Measurements from ENCODE around the gene MED12L. TPM values are rescaled to one million over a fixed set of nuclear protein-coding genes. Genes with fewer than 3 reads are reported as not detected.

The MED12L gene
- total and polyA plus RNA-seq, 2 donors (not counting 1 experiment from before 2014, with no cell fraction given): 0.94 to 4.3 TPM

DNA sequence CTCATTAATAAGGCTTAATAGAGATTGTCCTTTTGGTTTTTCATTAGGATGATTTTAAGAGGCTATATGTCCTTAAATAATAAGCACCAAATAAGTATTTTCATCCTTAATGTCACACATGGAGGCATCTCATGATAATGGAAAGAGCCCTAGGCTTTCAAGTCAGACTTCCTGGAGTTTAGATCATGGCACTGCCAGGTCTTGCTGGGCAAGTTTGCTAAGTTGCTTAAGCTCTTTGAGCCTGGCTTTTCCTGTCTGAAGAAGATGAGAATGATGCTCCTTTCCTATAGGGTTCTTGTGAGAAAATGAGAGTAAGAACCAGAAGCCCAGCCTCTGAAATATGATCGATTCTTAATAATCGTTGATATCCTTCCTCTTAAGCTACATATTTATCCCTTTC, 322.5 kb downstream of the MED12L start:
- no peaks in the 10 kb centered on the region for H4K20me1 ChIP-seq (ENCODE audit: control insufficient read depth, extremely low read depth, insufficient read depth, low read length)
- no peak overlapping the region for H3K4me3 ChIP-seq (replicated peaks in 1 of 4; ENCODE audit: control extremely low read depth in 1 of 4, insufficient read depth in 1 of 4, low read depth in 3 of 4, low read length in 4 of 4)
- no peak overlapping the region for H3K4me2 ChIP-seq (ENCODE audit: extremely low read depth, insufficient read depth, low read length)
- no peak overlapping the region for H3K27ac ChIP-seq (ENCODE audit: insufficient read depth, low read length)
- H3K36me3 ChIP-seq (ENCODE audit: control insufficient read depth, insufficient read depth, low read length): no peaks in the 10 kb centered on the region
- no peaks in the 10 kb centered on the region for H3K79me2 ChIP-seq (ENCODE audit: control insufficient read depth, insufficient read depth, low read length)
- no peak overlapping the region for H2AFZ ChIP-seq (ENCODE audit: low read length)
- DNase-seq (ENCODE audit: low read depth in 2 of 2): no peak
- TF ChIP-seq, protein P1, sequence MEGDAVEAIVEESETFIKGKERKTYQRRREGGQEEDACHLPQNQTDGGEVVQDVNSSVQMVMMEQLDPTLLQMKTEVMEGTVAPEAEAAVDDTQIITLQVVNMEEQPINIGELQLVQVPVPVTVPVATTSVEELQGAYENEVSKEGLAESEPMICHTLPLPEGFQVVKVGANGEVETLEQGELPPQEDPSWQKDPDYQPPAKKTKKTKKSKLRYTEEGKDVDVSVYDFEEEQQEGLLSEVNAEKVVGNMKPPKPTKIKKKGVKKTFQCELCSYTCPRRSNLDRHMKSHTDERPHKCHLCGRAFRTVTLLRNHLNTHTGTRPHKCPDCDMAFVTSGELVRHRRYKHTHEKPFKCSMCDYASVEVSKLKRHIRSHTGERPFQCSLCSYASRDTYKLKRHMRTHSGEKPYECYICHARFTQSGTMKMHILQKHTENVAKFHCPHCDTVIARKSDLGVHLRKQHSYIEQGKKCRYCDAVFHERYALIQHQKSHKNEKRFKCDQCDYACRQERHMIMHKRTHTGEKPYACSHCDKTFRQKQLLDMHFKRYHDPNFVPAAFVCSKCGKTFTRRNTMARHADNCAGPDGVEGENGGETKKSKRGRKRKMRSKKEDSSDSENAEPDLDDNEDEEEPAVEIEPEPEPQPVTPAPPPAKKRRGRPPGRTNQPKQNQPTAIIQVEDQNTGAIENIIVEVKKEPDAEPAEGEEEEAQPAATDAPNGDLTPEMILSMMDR (conservative IDR thresholded peaks at IDR 0.05 in 1 of 2, IDR thresholded peaks at IDR 0.05 in 1 of 2; ENCODE audit: low read depth in 1 of 2, low read length in 2 of 2): no peak
- TF ChIP-seq EZH2 (IDR thresholded peaks at IDR 0.05; ENCODE audit: low read length, missing control alignments): no peak
- H3K9me3 ChIP-seq (ENCODE audit: control insufficient read depth, insufficient read depth, low read depth, low read length): no peaks in the 10 kb centered on the region
- H3K9ac ChIP-seq (ENCODE audit: insufficient read depth, low read length): no peak overlapping the region
- peaks cover 19% of the 10 kb centered on the region for H3K4me1 ChIP-seq (ENCODE audit: control insufficient read depth, extremely low read depth, insufficient read depth, low read length)
- no peaks in the 10 kb centered on the region for H3K27me3 ChIP-seq (ENCODE audit: control insufficient read depth, insufficient read depth, low read length)

DNA sequence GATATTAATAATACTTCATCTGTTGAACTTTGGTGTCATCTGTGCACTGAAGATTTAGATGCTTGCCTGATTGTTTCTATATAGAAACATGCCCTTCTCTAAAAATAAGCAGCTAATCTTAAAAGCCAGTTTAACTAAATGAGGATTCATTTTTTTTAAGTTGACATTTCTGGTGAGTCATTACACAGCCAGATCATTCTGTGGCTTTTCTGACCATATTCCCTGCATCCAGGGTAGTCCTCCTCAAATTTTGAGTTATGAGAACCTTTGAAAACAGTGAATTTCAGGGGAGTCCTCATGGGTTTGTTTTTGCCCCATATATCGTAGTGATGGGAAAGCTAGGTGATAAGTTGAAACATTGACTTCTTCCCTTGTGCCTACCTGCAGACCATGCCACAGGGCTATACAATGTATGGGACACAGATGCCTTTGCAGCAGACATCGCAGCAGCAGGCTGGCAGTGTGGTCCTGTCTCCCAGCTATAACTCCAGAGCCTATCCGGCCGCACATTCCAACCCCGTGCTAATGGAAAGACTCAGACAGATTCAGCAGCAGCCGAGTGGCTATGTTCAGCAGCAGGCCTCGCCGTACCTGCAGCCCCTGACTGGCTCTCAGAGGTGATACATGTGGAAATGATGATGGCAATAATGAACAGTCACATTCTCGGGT, 325.6 kb downstream of the MED12L start:
- Histone ChIP-seq H3K9ac (ENCODE audit: insufficient read depth, low read length) (no peak overlapping the region), H3K4me3 (replicated peaks in 1 of 4; ENCODE audit: control extremely low read depth in 1 of 4, insufficient read depth in 1 of 4, low read depth in 3 of 4, low read length in 4 of 4) (no peak overlapping the region), H3K4me2 (ENCODE audit: extremely low read depth, insufficient read depth, low read length) (no peak overlapping the region), H3K36me3 (ENCODE audit: control insufficient read depth, insufficient read depth, low read length) (no peaks in the 10 kb centered on the region), H3K27me3 (ENCODE audit: control insufficient read depth, insufficient read depth, low read length) (no peaks in the 10 kb centered on the region), H2AFZ (ENCODE audit: low read length) (no peak overlapping the region), H4K20me1 (ENCODE audit: control insufficient read depth, extremely low read depth, insufficient read depth, low read length) (no peaks in the 10 kb centered on the region), H3K27ac (ENCODE audit: insufficient read depth, low read length) (no peak overlapping the region), H3K4me1 (ENCODE audit: control insufficient read depth, extremely low read depth, insufficient read depth, low read length) (peaks cover 14% of the 10 kb centered on the region), H3K79me2 (ENCODE audit: control insufficient read depth, insufficient read depth, low read length) (no peaks in the 10 kb centered on the region), H3K9me3 (ENCODE audit: control insufficient read depth, insufficient read depth, low read depth, low read length) (no peaks in the 10 kb centered on the region)
- peak; percentile 32 to 74 for DNase-seq (ENCODE audit: low read depth in 2 of 2)
- TF ChIP-seq, protein P1 (conservative IDR thresholded peaks at IDR 0.05 in 1 of 2, IDR thresholded peaks at IDR 0.05 in 1 of 2; ENCODE audit: low read depth in 1 of 2, low read length in 2 of 2): no peak
- TF ChIP-seq EZH2 (IDR thresholded peaks at IDR 0.05; ENCODE audit: low read length, missing control alignments): no peak

DNA sequence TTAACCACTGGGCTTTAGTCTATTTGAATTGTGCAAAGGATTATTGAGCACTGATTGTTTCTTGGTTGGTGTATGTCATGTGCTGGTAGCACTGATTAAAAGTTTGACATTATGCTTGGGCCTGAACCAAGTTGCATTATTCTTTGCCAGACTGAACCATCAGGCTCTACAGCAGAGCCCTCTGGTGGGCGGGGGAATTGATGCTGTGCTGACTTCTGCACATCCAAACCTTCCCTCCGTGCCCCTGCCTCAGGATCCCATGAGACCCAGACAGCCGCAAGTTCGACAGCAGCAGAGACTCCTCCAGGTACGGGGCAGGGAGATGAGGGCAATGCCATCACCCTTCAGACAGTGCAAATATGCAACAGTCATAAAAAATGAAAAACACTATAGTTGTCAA, 327.5 kb downstream of the MED12L start:
- Histone ChIP-seq H2AFZ (ENCODE audit: low read length) (no peak overlapping the region), H3K4me2 (ENCODE audit: extremely low read depth, insufficient read depth, low read length) (no peak overlapping the region), H3K9ac (ENCODE audit: insufficient read depth, low read length) (no peak overlapping the region), H3K9me3 (ENCODE audit: control insufficient read depth, insufficient read depth, low read depth, low read length) (no peaks in the 10 kb centered on the region), H3K36me3 (ENCODE audit: control insufficient read depth, insufficient read depth, low read length) (no peaks in the 10 kb centered on the region), H3K27me3 (ENCODE audit: control insufficient read depth, insufficient read depth, low read length) (no peaks in the 10 kb centered on the region), H3K27ac (ENCODE audit: insufficient read depth, low read length) (no peak overlapping the region), H3K79me2 (ENCODE audit: control insufficient read depth, insufficient read depth, low read length) (no peaks in the 10 kb centered on the region), H3K4me1 (ENCODE audit: control insufficient read depth, extremely low read depth, insufficient read depth, low read length) (peaks cover 14% of the 10 kb centered on the region), H3K4me3 (replicated peaks in 1 of 4; ENCODE audit: control extremely low read depth in 1 of 4, insufficient read depth in 1 of 4, low read depth in 3 of 4, low read length in 4 of 4) (no peak overlapping the region), H4K20me1 (ENCODE audit: control insufficient read depth, extremely low read depth, insufficient read depth, low read length) (no peaks in the 10 kb centered on the region)
- no peak for DNase-seq (ENCODE audit: low read depth in 2 of 2)
- no peak for TF ChIP-seq EZH2 (IDR thresholded peaks at IDR 0.05; ENCODE audit: low read length, missing control alignments)
- TF ChIP-seq, protein P1 (conservative IDR thresholded peaks at IDR 0.05 in 1 of 2, IDR thresholded peaks at IDR 0.05 in 1 of 2; ENCODE audit: low read depth in 1 of 2, low read length in 2 of 2): no peak

Measured in fibroblast of lung (primary cell).